ENCODE measurements around the gene PLCL2. TPM values are rescaled to one million over a fixed set of nuclear protein-coding genes. Genes with fewer than 3 reads are reported as not detected.
"Not testable (repeated sequence)": the region's sequence is repeated elsewhere in the genome, so short reads cannot be mapped to it uniquely, and the experiment has no call there.

Gene PLCL2
- total RNA-seq, 1 donor from 2014 or later: 5.6 TPM

DNA sequence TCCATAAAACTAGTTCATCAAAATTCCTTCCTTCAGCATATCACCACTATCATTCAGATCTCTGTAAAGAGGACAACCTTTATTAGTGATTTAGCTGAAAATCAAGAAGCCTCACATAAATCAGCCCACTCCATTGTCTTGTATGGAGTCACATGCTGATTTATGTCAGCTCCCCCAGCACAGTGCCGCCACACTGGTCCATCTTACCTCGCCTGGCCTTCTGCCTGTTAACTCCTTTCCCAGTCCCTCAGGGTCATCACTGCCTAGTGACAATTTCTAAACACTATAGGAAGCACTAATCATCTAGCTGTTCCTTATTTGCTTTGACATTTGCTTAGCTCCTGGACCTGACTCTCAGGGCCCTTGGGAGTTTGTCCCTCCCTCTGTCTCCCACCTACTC is 75.4 kb downstream of the PLCL2 start:
- intact Hi-C loops (cut with DNase I): no loop called here
- no peaks in the 10 kb centered on the region for H3K4me1 ChIP-seq
- DNase-seq (ENCODE audit: extremely low spot score in 2 of 2): no peak
- no peak for TF ChIP-seq CTCF (IDR thresholded peaks at IDR 0.05)
- TF ChIP-seq POLR2A (IDR thresholded peaks at IDR 0.05): no peak
- H3K27me3 ChIP-seq: no peaks in the 10 kb centered on the region
- H3K36me3 ChIP-seq: no peaks in the 10 kb centered on the region
- H3K27ac ChIP-seq: no peak overlapping the region
- no peak overlapping the region for H3K4me3 ChIP-seq
- H3K9me3 ChIP-seq: no peaks in the 10 kb centered on the region

DNA sequence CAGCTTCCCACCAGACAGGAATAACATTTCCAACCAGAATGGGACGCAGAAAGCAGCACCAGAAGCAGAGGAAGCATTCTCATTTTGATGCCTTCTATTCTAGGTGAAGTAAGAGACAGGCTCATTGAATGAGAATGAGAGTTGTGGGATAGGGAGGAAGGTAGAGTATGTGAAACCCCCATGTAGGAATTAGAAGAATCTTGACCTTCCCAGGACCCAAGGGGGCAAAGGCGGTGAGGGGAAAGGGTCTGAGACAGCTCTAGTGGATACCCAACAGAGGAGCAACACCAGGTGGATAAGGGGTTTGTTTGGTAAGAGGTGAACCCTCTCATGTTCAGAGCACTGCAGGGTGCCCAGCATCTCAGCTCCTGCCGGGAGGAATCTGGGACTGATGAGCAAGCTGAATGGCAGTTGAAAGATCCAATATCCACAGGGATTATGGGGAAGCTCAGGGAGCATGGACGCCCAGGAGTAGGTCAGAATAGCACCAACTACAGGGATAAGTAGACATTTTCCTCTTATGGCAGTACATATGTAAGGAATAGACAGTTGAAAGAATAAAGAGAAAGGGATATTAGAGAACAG is 77.0 kb downstream of the PLCL2 start:
- no peak for DNase-seq (ENCODE audit: extremely low spot score in 2 of 2)
- Histone ChIP-seq H3K36me3 (no peaks in the 10 kb centered on the region), H3K9me3 (no peaks in the 10 kb centered on the region), H3K27me3 (no peaks in the 10 kb centered on the region), H3K4me3 (no peak overlapping the region), H3K4me1 (no peaks in the 10 kb centered on the region), H3K27ac (no peak overlapping the region)
- intact Hi-C loops (cut with DNase I): no loop called here
- TF ChIP-seq POLR2AphosphoS5 (IDR thresholded peaks at IDR 0.05; ENCODE audit: insufficient read depth in 1 of 2, low read depth in 1 of 2) (no peak), CTCF (IDR thresholded peaks at IDR 0.05) (no peak), POLR2A (IDR thresholded peaks at IDR 0.05) (no peak)

GRCh38 chr3:16975083-16975482 is 90.3 kb downstream of the PLCL2 start:
- no peaks in the 10 kb centered on the region for H3K27me3 ChIP-seq
- intact Hi-C loops (cut with DNase I): no loop called here
- no peaks in the 10 kb centered on the region for H3K9me3 ChIP-seq
- H3K36me3 ChIP-seq: no peaks in the 10 kb centered on the region
- H3K4me3 ChIP-seq: no peak overlapping the region
- TF ChIP-seq POLR2AphosphoS5 (IDR thresholded peaks at IDR 0.05; ENCODE audit: insufficient read depth in 1 of 2, low read depth in 1 of 2): no peak
- H3K27ac ChIP-seq: no peak overlapping the region
- no peaks in the 10 kb centered on the region for H3K4me1 ChIP-seq
- DNase-seq (ENCODE audit: extremely low spot score in 2 of 2): no peak

- TF ChIP-seq POLR2A (IDR thresholded peaks at IDR 0.05): no peak
- TF ChIP-seq POLR2AphosphoS5 (IDR thresholded peaks at IDR 0.05; ENCODE audit: insufficient read depth in 1 of 2, low read depth in 1 of 2): no peak
- TF ChIP-seq CTCF (IDR thresholded peaks at IDR 0.05): no peak
- no peaks in the 10 kb centered on the region for H3K4me1 ChIP-seq
- H3K27me3 ChIP-seq: no peaks in the 10 kb centered on the region
- intact Hi-C loops (cut with DNase I): no loop called here
- H3K9me3 ChIP-seq: no peaks in the 10 kb centered on the region
- no peak overlapping the region for H3K4me3 ChIP-seq
- H3K27ac ChIP-seq: no peak overlapping the region
- no peaks in the 10 kb centered on the region for H3K36me3 ChIP-seq
- DNase-seq (ENCODE audit: extremely low spot score in 2 of 2): no peak
These were observed 93.6 kb downstream of the PLCL2 start for GRCh38 chr3:16978234-16978920.

- Histone ChIP-seq H3K4me3 (no peak overlapping the region), H3K27me3 (no peaks in the 10 kb centered on the region), H3K9me3 (no peaks in the 10 kb centered on the region), H3K36me3 (no peaks in the 10 kb centered on the region), H3K27ac (no peak overlapping the region), H3K4me1 (no peaks in the 10 kb centered on the region)
- intact Hi-C loops (cut with DNase I): no loop called here
- TF ChIP-seq POLR2AphosphoS5 (IDR thresholded peaks at IDR 0.05; ENCODE audit: insufficient read depth in 1 of 2, low read depth in 1 of 2): no peak
- no peak for TF ChIP-seq CTCF (IDR thresholded peaks at IDR 0.05)
- no peak for TF ChIP-seq POLR2A (IDR thresholded peaks at IDR 0.05)
- DNase-seq (ENCODE audit: extremely low spot score in 2 of 2): no peak
These were observed 94.1 kb downstream of the PLCL2 start for GRCh38 chr3:16978921-16979271.

DNA sequence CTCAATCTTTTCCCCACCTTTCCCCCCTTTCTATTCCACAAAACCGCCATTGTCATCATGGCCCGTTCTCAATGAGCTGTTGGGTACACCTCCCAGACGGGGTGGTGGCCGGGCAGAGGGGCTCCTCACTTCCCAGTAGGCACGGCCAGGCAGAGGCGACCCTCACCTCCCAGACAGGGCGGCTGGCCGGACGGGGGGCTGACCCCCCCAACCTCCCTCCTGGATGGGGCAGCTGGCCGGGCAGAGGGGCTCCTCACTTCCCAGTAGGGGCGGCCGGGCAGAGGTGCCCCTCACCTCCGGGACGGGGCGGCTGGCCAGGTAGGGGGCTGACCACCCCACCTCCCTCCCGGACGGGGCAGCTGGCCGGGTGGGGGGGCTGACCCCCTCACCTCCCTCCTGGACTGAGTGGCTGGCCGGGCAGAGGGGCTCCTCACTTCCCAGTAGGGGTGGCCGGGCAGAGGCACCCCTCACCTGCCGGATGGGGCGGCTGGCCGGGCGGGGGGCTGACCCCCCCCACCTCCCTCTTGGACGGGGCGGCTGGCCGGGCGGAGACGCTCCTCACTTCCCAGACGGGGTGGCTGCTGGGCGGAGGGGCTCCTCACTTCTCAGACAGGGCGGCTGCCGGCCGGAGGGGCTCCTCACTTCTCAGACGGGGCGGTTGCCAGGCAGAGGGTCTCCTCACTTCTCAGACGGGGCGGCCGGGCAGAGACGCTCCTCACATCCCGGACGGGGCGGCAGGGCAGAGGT is 95.2 kb downstream of the PLCL2 start:
- H3K27me3 ChIP-seq; H3K9me3 ChIP-seq; H3K36me3 ChIP-seq; DNase-seq (ENCODE audit: extremely low spot score in 2 of 2); H3K27ac ChIP-seq; intact Hi-C loops (cut with DNase I); H3K4me1 ChIP-seq; H3K4me3 ChIP-seq: not testable (repeated sequence)

DNA sequence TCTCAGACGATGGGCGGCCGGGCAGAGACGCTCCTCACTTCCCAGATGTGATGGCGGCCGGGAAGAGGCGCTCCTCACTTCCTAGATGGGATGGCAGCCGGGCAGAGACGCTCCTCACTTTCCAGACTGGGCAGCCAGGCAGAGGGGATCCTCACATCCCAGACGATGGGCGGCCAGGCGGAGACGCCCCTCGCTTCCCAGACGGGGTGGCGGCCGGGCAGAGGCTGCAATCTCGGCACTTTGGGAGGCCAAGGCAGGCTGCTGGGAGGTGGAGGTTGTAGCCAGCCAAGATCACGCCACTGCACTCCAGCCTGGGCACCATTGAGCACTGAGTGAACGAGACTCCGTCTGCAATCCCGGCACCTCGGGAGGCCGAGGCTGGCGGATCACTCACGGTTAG is 95.8 kb downstream of the PLCL2 start:
- H3K4me3 ChIP-seq; H3K27me3 ChIP-seq; DNase-seq (ENCODE audit: extremely low spot score in 2 of 2); H3K9me3 ChIP-seq; H3K27ac ChIP-seq; H3K36me3 ChIP-seq; H3K4me1 ChIP-seq; intact Hi-C loops (cut with DNase I): not testable (repeated sequence)

Data from vagina (tissue), 2 donors.